ENCODE measurements around the gene ANKRD36C. TPM values are rescaled to one million over a fixed set of nuclear protein-coding genes. Genes with fewer than 3 reads are reported as not detected.
"Not testable (repeated sequence)": the region's sequence is repeated elsewhere in the genome, so short reads cannot be mapped to it uniquely, and the experiment has no call there.

Gene ANKRD36C
- 10 to 100 TPM; 17.4 to 23.5 TPM for total RNA-seq
- polyA plus RNA-seq (ENCODE audit: insufficient read length in 6 of 6) = 10 to 100 TPM; 11.8 to 50.5 (median 42.7) TPM
- long read RNA-seq, donor 1, partial matches to known transcripts = 7 of 8 reads
- long read RNA-seq, donor 1, other reads (novel, unspliced or antisense) = 0 of 8 reads
- long read RNA-seq, donor 2, partial matches to known transcripts = 6 of 6 reads
- long read RNA-seq, donor 2, other reads (novel, unspliced or antisense) = 0 of 6 reads
- long read RNA-seq, donor 3 = 0 reads
- long read RNA-seq, donor 4, partial matches to known transcripts = 5 of 8 reads
- long read RNA-seq, donor 4, other reads (novel, unspliced or antisense) = 2 of 8 reads
- long read RNA-seq, donor 5, partial matches to known transcripts = 6 of 7 reads
- long read RNA-seq, donor 5, other reads (novel, unspliced or antisense) = 0 of 7 reads
- long read RNA-seq, donor 6 = 0 reads
- long read RNA-seq, donor 7, partial matches to known transcripts = 0 of 1 reads
- long read RNA-seq, donor 7, other reads (novel, unspliced or antisense) = 0 of 1 reads
- long read RNA-seq, donor 8 = 0 reads
- long read RNA-seq, donor 9 = 0 reads
- long read RNA-seq, donor 10, partial matches to known transcripts = 4 of 6 reads
- long read RNA-seq, donor 10, other reads (novel, unspliced or antisense) = 2 of 6 reads
- long read RNA-seq, donor 11, partial matches to known transcripts = 7 of 9 reads
- long read RNA-seq, donor 11, other reads (novel, unspliced or antisense) = 0 of 9 reads
- long read RNA-seq, donor 12, partial matches to known transcripts = 0 of 1 reads
- long read RNA-seq, donor 12, other reads (novel, unspliced or antisense) = 0 of 1 reads

GRCh38 chr2:95991351-95992094 is at the start of gene ANKRD36C:
TSS of gene ANKRD36C (minus strand) at chr2:95991824. CDS start at chr2:95991708, 116 bp downstream.
- H3K9me3 ChIP-seq; H3K4me1 ChIP-seq; H3K27me3 ChIP-seq; H3K36me3 ChIP-seq; intact Hi-C loops (cut with DNase I): not testable (repeated sequence)
- Histone ChIP-seq H3K27ac (peak within 1 kb of the TSS; percentile 87 to 90), H3K4me3 (peak within 1 kb of the TSS; percentile 54 to 55)
- DNase-seq (peak in 3 of 4 donors; percentile 22 to 55 (median 27)), ATAC-seq (peak; percentile 94)

- H3K36me3 ChIP-seq; H3K27ac ChIP-seq; ATAC-seq; DNase-seq; H3K9me3 ChIP-seq; intact Hi-C loops (cut with DNase I); H3K4me3 ChIP-seq; H3K27me3 ChIP-seq; H3K4me1 ChIP-seq: not testable (repeated sequence)
Observed at GRCh38 chr2:96035554-96035953, 43.9 kb upstream of the ANKRD36C start.

- H3K4me3 ChIP-seq; H3K36me3 ChIP-seq; H3K27me3 ChIP-seq; DNase-seq; H3K4me1 ChIP-seq; intact Hi-C loops (cut with DNase I); H3K9me3 ChIP-seq; H3K27ac ChIP-seq: not testable (repeated sequence)
- ATAC-seq = peak; percentile 66
Observed at GRCh38 chr2:96034792-96035191, 43.2 kb upstream of the ANKRD36C start, which contains the start of gene GPAT2. TSS of gene GPAT2 (minus strand) at chr2:96034916. CDS start at chr2:96032359, 2,557 bp downstream.

- H3K27ac ChIP-seq; intact Hi-C loops (cut with DNase I); H3K36me3 ChIP-seq; H3K27me3 ChIP-seq; DNase-seq; H3K9me3 ChIP-seq; H3K4me1 ChIP-seq; H3K4me3 ChIP-seq: not testable (repeated sequence)
- peak; percentile 46 for ATAC-seq
Observed at GRCh38 chr2:96033997-96034396, 42.4 kb upstream of the ANKRD36C start.

- H3K9me3 ChIP-seq; H3K4me3 ChIP-seq; intact Hi-C loops (cut with DNase I); H3K4me1 ChIP-seq; H3K27ac ChIP-seq; H3K27me3 ChIP-seq; DNase-seq; H3K36me3 ChIP-seq: not testable (repeated sequence)
- ATAC-seq = peak; percentile 66
Observed at GRCh38 chr2:96027725-96028325, 36.2 kb upstream of the ANKRD36C start.

- peak in 1 of 4 donors; percentile 54 for DNase-seq
- H3K27ac ChIP-seq; intact Hi-C loops (cut with DNase I); H3K9me3 ChIP-seq; H3K36me3 ChIP-seq; ATAC-seq; H3K4me1 ChIP-seq; H3K4me3 ChIP-seq; H3K27me3 ChIP-seq: not testable (repeated sequence)
Observed at GRCh38 chr2:96025755-96026154, 34.1 kb upstream of the ANKRD36C start.

- TF ChIP-seq CTCF (IDR thresholded peaks at IDR 0.05) = no peak
Observed at GRCh38 chr2:96025194-96025492, 33.5 kb upstream of the ANKRD36C start.

More at GRCh38 chr2:96025194-96025492, 33.5 kb upstream of the ANKRD36C start:
- ATAC-seq (no peak), DNase-seq (no peak)
- no peak overlapping the region for H3K4me3 ChIP-seq
- no peaks in the 10 kb centered on the region for H3K36me3 ChIP-seq
- H3K27ac ChIP-seq = no peak overlapping the region
- no peaks in the 10 kb centered on the region for H3K4me1 ChIP-seq
- H3K27me3 ChIP-seq = no peaks in the 10 kb centered on the region
- intact Hi-C loops (cut with DNase I) = no loop called here
- H3K9me3 ChIP-seq = no peaks in the 10 kb centered on the region
